ENCODE data around the gene MYH9.
A peak's percentile ranks its signal among the peaks of the same experiment; 100 is the strongest.
"Not testable (repeated sequence)": the region's sequence is repeated elsewhere in the genome, so short reads cannot be mapped to it uniquely, and the experiment has no call there.

MYH9 gene

DNA sequence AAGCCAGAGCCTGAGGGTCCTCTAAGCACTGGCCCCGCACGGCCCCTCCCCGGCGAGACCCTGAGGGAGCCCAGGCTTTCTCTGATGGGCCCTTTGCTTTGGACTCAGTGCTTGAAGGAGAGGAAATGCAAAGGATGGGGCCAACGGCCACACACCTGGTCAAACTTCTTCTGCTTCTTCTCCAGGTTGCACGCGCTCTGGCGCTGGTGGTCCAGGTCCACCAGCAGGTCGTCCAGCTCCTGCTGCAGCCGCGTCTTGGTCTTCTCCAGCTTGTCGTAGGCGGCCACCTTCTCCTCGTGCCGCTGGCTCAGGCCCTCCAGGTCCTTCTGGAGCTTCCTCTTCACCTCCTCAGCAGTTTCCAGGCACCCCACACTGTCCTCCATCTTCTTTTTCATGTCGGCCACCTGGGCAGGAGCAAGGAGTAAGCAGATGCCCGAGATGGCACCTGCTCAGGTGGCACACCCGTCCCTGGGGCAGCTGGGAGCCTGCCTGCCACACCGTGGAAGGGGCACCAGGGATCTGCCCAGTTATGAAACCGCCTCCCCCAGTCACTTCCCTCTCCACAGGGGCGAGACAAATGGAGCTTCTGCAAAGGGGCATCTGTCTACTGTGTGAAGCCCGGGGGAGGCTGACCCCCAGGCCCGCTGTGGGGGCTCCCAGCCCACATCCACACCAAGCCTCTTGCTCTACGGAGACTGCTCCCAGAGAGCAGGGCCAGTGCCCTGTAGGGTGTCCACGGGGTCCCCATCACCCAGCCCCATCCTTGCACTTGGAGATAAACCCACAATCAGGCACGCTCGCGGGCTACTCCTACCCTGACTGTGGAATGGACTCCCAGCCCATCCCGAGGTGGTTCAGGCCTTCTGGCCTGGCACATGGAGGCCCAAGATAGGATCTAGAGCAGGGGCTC, 95.7 kb downstream of the MYH9 start:
- DNase-seq (ENCODE audit: low read depth): no peak

DNA sequence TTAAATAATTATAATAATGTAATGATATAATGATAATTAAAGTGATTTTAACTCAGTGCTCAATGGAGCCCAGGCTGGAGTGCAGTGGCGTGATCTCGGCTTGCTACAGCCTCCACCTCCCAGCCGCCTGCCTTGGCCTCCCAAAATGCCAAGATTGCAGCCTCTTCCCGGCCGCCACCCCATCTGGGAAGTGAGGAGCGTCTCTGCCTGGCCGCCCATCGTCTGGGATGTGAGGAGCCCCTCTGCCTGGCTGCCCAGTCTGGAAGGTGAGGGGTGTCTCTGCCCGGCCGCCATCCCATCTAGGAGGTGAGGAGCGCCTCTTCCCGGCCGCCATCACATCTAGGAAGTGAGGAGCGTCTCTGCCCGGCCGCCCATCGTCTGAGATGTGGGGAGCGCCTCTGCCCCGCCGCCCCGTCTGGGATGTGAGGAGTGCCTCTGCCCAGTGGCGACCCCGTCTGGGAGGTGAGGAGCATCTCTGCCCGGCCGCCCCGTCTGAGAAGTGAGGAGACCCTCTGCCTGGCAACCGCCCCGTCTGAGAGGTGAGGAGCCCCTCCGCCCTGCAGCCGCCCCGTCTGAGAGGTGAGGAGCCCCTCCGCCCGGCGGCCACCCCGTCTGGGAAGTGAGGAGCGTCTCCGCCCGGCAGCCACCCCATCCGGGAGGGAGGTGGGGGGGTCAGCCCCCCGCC, 97.2 kb downstream of the MYH9 start:
- DNase-seq (ENCODE audit: low read depth): not testable (repeated sequence)

DNA sequence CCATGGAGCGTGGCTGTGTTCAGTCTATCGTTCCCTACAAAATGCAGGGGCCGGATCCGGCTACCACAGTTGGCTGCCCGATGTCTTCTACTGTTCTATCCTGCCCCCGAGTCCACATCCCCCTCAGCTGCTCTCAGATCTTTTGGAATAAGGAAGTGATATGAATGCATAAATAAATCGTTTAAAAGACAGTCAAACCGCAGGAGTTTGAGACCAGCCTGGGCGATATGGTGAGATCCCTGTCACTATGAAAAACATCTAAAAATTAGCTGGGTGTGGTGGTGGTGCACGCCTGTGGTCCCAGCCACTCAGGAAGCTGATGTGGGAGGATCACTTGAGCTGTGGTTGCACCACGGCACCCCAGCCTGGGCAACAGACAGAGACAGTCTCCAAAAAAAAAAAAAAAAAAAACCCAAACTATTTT, 97.8 kb downstream of the MYH9 start:
- not testable (repeated sequence) for DNase-seq (ENCODE audit: low read depth)

DNA sequence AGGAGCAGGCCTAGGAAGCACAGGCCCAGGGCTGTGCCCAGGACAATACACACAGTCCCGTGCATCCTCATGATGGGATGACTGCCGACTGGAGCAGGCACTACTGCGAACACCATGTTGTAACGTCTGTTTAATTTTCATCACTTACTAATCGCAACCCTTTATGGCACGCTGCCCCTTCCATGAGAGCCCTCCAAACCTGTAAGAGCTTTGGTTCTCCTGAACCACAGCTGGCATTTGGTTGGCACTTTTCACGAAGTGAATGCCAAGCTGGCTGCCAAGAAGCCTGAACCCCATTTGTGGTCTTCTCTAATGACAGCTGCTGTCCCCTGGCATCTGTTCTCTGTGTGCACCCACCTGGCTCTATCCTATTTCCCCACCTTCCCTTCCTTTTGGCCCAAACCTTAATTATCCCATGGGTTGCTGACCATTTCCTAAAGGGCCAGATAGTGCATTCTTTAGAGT, 98.3 kb downstream of the MYH9 start:
- DNase-seq (ENCODE audit: low read depth): no peak

DNA sequence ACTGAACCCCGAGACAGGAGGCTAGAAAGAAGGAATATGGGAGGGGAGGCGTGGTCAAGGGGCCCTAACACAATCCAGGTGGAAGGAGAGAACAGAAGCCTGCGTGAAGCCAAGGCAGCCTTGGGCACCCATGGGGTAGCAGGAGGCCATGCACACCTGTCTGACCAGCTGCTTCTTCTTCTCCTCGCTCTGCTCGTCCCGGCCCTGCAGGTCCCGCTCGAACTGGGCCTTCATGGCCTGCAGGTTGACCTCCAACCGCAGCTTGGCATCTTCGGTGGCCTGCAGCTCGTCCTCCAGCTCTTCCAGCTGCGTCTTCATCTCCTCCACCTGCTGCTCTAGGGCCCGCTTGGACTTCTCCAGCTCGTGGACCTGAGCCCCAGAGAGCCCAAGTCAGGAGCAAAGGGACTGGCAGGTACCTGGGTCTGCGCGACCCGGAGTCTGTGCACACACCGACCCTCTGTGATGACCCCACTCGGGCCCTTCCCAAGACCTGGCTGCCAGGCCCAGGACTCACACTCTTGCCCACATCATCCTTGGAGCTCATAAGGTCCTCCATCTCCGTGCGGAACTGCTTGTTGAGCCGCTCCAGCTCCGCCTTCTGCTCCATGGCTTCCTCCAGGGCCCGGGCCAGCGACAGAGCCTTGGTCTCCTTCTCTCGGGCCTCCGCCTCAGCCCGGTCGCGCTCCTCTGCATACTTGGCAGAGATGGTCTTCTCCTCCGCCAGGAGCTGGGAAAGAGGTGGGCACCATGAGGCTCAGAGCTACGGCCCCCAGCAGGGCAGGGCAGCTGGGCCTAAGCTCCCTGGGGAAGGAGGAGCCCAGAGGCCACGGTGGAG, 99.0 kb downstream of the MYH9 start:
- DNase-seq (ENCODE audit: low read depth): no peak

DNA sequence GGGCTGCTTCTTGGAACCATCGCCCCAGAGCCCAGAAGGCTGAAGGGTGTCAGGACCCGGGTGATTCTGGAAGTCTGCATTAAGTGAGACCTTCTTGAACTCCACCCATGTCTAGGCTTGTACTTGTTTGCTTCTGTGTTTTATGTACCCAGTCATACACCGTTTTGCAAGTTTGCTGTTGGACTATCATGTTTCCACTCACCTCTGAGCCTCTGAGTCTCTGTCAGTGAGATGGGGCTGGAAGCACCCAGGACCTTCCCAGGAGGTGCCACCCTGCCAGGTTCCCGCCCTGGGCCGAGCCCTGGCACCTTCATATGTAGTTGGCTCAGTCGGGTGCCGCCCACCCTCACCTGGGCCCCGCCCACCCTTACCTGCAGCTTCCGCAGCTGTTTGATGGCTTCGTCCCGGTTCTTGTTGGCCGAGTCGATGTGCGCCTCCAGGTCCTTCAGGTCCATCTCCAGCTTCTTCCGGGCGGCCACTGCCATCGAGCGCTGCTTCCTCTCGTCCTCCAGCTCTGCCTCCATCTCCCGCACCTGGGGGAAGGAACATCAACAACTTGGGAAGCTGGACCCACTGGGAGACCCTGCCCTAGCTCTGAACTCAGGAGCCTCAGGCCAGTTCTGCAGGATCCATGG, 99.8 kb downstream of the MYH9 start:
- peak; percentile 48 for DNase-seq (ENCODE audit: low read depth)

DNA sequence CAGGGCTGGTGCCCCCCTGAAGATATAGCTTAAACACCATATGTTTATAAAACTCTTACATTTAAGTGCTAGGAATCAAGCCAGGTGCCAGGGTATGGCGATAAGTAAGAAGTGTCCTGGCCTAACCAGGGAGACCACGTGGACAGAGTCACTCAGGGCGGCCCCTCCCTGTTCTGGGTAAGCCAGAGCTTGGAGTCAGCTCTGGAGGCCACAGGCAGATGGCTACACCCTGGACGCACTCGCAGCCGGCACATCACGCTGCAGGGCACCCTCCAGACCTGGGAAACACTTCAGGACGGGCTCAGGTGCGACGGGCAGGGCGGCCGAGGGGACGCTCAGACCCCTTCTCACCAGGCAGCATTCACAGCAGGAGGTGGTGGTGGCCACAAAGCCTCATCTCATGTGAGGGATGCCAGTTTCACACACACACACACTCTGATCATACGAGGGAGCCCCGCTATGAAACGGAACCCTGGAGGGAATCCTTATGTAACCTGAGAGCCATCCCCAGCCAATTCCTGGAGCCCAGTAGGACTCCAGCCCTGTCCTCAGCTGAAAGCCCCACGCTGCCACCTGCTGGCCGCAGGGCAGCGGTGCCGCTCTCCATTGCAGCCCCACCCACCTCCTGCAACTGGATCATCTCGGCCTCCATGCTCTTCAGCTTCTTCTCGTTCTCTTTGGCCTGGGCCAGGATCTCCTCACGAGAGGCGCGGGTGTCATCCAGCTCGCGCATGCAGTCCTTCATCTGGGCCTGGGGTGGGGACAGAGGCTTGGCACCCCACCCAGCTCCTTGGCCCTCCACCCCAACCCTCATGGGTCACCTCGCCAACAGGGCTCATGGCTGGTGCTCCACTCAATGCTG, 101.4 kb downstream of the MYH9 start:
- DNase-seq (ENCODE audit: low read depth): peak; percentile 72

DNA sequence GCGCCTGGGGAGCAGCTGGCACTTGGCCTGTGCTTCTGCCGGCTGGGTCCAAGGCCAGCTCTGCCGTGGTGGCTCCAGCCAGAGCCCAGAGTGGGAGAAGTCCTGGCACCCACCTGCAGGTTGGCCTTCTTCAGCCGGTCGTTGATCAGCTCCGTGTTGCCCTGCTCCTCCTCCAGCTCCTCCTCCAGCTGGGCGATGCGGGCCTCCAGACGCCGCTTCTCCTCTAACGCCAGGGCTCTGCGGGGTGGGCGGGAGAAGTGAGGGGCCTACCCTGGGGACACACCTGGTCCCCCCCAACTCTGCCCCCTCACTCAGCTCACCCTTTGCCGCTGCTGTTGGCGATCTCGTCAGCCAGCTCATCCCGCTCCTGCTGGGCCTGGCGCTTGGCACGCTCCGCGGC, 102.2 kb downstream of the MYH9 start:
- DNase-seq (ENCODE audit: low read depth): no peak

GRCh38 chr22:36285017-36285416, 102.8 kb downstream of the MYH9 start:
- no peak for DNase-seq (ENCODE audit: low read depth)

DNA sequence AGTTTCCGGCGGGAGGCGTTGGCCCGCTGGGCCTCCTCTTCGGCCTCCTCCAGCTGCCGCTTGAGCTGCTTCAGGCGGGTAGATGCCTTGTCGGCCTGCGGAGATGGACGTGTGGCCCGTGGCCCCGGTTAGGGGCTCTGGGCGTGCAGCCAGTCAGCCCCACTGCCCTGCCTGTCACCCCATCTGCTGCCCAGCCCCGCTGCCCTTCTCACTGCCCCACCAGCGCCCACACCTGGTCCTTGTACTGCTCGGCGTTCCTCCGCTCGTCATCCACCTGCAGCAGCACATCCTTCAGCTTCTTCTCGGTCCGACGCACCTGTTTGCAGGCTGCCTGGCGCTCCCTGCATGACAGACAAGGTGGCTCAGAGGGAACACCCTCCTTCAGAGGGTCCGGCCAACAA, 103.6 kb downstream of the MYH9 start:
- no peak for DNase-seq (ENCODE audit: low read depth)

GRCh38 chr22:36282328-36282831, 105.4 kb downstream of the MYH9 start:
- DNase-seq (ENCODE audit: low read depth): no peak

- no peak for DNase-seq (ENCODE audit: low read depth)
These were observed 105.9 kb downstream of the MYH9 start for GRCh38 chr22:36281781-36282327.

DNA sequence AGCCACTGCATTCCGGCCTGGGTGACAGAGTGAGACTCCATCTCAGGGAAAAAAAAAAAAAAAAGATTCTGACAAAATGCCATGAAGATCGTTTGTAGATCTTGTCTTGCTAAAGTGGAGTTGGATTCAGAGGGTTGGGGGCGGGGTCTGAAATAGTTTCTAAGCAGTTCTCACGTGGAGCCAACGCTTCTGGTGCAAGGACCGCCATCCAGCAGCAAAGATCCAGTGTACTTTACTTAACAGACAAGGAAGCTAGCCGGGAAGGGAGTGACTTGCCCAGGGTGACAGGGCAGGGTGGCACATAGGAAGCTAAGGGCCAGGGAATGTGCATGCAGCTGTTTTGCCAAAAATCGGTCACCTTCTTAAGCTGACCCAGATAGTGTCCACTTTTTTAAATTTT, 107.4 kb downstream of the MYH9 start:
- DNase-seq (ENCODE audit: low read depth): no peak

DNA sequence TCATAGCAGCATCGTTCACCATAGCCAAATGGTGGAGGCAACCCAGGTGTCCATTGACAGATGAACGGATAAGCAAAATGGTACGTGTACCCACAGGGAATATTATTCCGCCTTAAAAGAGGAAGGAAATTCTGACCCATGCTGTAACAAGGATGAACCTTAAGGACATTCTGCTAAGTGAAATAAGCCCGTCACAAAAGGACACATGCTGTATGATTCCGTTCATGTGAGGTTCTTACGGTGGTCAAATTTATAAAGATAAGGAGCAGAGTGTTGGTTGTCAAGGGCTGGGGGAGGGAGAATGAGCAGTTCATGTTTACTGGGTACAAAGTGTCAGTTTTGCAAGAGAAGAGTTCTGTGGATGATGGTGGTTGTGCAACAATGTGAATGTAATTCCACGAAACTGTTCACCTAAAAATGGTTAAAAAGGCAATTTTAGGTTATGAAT, 108.5 kb downstream of the MYH9 start:
- DNase-seq (ENCODE audit: low read depth): no peak

GRCh38 chr22:36277482-36278291, 110.1 kb downstream of the MYH9 start:
- DNase-seq (ENCODE audit: low read depth): peak; percentile 47

DNA sequence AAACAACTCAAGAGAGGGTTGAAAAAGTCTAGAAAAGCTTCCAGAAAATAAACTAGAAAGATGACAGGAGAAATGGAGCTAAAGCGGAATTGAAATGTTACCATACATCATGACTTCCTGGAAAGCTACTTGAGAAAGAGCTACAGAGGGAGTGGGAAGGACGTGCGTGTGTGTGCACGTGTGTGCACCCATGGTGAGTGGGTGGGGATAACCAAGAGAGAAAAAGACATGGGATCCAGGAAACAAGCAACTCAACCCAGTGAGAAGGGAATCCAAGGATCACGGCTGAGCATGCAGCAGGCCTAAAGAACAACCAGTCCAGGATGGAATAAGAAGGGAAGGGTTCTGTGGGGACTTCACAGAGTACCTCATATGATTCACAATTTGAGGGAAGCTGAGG, 113.2 kb downstream of the MYH9 start:
- DNase-seq (ENCODE audit: low read depth): no peak

DNA sequence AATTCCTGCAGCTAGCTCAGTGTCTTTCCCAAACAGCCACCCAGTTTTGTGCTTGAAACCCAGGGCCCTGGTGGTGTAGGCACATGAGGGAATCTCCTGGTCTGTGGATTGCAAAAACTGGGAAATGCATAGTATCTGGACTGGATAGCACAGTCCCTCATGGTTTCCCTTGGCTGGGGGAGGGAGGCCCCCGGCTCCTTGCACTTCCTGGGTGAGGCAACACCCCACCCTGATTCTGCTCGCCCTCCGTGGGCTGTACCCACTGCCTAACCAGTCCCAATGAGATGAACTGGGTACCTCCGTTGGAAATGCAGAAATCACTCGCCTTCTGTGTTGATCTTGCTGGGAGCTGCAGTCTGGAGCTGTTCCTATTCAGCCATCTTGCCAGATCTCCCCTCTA, 115.8 kb downstream of the MYH9 start:
- DNase-seq (ENCODE audit: low read depth): not testable (repeated sequence)

DNA sequence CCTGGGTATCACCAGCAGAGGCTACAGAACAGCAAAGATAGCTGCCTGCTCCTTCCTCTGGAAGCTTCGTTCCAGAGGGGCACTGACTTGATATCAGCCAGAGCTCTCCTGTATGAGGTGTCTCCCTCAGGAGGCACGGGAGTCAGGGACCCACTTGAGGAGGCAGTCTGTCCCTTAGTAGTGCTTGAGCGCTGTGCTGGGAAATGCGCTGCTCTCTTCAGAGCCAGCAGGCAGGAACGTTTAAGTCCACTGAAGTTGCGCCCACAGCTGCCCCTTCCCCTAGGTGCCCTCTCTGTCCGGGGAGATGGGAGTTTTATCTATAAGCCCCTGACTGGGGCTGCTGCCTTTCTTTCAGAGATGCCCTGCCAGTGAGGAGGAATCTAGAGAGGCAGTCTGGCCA, 116.5 kb downstream of the MYH9 start:
- DNase-seq (ENCODE audit: low read depth): not testable (repeated sequence)

- no peak for DNase-seq (ENCODE audit: low read depth)
These were observed 119.8 kb downstream of the MYH9 start for GRCh38 chr22:36267896-36268485.
